HUDEP-2 (cell line): ENCODE results near the gene KANK2.
"Not testable (repeated sequence)": the region's sequence is repeated elsewhere in the genome, so short reads cannot be mapped to it uniquely, and the experiment has no call there.

ENCODE experiments used
- DNase-seq, 76 experiments: peaks; one replicate each; lab custom pipeline; 2025; ENCODE audit not compliant: unreplicated experiment in 76 of 76; lab: John Stamatoyannopoulos, UW

The KANK2 gene

DNA sequence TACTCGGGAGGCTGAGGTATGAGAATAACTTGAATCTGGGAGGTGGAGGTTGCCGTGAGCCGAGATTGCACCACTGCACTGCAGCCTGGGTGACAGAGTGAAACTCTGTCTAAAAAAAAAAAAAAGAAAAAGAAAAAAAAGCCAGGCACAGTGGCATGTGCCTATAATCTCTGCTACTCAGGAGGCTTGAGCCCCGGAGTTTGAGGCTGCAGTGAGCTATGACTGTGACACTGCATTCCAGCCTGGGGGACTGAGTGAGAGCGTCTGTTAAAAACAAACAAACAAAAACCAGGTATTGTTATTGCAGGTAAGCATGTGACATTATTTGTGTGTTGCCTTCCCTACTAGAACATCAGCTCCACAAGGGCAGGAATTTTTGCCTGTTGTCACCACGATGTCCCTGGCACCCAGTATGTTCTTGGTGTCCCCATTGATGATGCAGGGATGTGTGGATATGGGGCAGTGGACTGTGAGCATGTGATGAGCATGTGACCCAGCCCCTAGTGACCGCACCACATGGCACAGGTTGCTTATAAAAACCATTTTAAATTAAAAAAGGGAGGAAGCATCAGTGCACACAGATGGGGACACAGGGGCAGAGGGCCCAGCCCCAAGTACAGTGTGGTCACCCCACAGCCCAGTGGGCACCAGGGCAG, 1.6 kb upstream of the KANK2 start:
- peak in 2 of 76 experiments; percentile 18 to 20 for DNase-seq

DNA sequence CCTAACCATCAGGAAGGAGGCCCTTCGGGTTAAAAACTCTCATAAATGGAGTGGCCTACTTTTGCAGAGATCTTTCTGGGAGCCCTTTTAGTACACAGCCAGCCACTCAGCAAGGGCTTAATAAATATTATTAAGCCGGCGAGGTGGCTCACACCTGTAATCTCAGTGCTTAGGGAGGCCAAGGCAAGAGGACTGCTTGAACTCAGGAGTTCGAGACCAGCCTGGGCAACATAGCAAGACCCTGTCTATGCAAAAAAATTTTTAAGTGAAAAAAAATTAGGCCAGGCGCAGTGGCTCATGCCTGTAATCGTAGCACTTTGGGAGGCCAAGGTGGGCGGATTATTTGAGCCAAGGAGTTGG, 810 bp upstream of the KANK2 start:
- peak in 1 of 76 experiments; percentile 58 for DNase-seq

DNA sequence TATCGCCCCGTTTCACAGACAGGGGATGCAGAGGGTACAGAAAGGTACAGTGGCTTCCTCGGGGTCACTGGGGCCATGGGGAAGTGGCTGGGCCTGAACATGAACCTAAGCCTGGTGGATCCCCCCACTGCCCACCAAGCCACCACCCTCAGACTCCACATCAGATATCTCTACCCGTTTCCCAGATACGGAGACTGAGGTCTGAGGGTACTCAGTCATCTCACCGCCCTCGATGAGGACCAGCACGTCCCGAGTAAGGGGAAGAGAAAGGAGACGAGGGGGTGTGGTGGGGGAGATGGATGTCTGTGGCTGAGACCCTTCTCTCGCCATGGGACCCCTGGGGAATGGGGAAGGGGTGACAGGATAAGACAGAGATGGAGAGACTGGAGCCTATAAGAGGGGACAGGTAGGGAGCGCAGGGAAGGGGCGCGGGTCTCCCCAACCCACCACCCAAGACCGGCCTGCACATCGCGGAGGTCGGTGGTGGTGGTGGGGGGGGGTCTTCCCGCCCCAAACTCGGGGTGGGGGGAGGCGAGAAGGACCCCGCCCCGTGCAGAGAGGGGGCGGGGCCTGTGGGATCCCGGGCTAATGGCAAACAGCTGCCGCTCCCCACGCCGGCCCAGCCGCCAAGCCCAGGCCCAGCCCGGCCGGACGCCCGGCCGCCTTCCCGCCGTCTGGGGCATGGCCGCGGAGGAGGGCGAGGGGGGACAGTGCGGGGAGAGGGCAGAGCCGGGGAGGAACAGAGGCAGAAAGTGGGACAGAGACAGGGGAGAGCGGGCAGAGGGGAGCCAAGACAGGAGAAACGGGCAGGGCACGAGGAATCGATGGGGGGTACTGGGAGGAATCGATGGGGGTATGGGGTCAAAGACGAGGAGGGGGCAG, 698 bp downstream of the KANK2 start:
- DNase-seq, result peak in 5 of 76 experiments; percentile 19 to 46 (median 29)

DNA sequence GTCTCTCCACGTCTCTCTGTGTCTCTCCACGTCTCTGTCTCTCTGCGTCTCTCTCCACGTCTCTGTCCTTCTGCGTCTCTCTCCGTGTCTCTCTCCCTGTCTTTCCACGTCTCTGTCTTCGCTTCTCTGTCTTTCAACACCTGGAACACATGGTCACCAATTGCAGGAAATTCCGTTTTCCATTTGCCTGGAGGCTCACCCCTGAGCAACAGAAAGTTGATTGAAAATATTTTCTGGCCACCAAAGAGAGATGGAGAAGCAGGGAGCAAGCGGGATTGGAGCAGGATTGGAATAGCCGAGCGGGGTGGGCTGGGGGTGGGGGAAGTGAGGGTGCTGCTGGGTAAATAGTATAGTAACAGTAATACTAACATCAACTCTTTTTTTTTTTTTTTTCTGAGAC, 1.7 kb downstream of the KANK2 start:
- no peak for DNase-seq

DNA sequence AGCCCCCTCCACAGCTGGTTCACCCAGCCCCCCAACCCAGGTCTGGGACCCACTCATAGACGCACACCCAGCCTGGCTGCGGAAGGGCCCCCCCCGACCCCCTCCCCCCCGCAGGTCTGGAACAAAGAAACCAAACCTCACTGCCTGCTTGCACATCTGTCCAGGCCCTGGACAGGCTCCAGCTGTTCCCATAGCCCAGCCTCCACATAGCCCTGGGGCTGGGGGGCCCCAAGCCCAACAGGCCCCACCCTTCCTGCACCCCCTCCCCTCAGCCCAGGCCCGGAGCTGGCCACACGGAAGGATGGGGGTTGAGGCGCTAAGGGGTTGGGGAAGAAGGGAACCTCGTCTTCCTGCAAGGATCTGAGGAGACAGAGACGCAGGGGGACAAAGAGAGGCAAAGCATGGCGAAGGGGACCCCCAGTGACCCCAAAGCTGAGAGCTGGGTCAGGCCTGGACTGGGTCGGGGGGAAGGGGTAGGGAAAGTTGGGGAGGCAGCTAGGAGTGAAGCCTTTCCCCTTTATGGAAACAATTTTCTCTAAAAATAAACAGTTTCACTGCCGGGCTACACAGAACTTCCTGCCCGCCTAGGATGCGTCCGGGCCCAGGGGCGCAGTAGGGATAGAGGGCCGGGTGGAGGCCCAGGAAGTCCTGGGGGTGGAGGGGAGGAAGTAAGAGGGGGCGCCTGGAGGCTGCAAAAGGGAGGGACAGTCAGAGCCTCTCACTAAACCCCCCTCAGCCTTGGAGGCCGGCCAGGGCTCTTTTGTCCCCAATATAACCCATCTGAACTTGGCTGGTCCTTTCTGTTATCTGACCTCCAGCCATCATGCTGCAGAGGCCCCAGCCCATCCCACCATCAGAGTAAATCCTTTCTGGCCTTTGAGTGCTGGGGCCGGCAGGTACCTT, 2.4 kb downstream of the KANK2 start:
- DNase-seq, result no peak

DNA sequence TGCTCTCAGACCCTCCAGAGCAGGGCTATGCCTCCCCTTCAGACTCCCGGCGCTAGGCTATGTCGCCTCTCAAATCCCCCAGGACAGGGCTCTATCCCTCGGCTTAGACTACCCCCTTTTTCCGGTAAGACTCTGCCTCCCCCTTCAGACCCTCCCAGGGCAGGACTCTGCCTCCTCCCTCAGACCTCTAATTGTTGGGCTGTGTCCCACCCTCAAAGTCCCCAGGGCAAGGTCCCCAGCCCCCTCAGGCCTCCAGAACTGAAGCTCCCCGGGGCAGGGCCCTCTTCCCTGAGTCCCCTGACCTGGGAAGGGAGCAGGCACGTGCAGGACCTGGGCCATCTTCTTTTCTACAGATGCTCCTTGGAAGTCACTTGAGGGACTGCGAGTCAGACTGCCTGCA, 3.2 kb downstream of the KANK2 start:
- DNase-seq, result no peak

DNA sequence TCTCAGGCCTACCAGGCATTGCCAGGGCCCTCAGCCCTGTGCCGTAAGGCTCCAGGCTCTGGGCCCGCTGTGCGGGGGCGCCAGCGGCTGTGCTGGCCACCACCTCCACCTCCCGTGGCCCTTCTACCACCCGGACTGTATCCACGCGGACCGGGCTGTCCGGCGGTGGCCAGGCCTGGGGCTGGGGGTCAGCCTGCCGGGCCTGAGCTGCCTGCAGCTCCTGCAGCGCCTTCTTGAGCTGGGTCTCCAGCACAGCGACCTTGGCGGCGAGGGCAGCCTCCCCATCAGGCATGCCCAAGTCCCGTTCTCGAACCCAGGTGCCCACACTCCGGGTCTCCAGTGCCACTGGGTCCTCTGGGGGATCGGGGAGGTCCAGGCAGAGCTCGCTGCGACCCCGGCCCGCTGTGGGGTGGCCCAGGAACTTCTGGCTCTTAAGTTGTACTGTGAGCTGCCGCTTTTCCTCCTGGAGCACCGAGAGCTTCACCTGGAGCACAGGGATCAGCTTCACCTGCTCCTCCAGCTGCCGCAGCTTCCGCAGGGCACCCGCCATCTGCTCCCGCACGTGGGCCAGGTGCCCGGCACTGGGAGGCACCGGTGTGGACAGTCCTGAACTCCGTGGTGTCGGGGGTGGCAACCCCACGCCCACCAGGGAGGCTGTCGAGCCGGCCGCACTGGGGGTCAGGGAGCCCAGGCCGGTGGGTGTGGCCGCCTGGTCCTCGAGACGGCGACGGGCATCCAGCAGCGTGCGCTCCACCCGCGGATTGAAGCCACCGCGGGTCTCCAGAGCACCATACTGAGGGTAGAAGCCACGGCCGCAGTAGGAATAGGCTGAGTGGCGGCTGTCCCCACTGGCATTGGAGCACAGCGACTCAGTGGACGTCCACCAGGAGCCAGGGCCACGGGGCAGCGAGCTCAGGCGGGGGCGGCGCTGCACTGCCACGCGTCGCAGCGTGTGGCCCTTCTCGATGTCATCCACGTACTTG, 4.1 kb downstream of the KANK2 start:
- no peak for DNase-seq

DNA sequence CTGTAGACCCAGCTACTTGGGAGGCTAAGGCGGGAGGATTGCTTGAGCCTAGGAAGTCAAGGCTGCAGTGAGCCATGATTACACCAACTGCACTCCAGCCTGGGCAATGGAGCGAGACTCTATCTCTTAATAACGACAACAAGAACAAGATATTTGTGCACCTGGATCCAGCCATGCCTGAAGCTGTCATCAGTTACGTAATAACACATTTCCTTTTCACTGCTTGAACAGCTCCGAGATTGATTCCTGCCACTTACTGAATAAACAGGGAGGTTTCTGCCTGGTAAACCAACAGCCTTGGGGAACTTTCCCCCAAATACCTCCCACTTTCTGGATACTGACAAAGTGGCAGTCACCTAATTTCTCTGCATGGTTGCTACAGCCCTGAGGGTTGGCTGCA, 5.4 kb downstream of the KANK2 start:
- no peak for DNase-seq

DNA sequence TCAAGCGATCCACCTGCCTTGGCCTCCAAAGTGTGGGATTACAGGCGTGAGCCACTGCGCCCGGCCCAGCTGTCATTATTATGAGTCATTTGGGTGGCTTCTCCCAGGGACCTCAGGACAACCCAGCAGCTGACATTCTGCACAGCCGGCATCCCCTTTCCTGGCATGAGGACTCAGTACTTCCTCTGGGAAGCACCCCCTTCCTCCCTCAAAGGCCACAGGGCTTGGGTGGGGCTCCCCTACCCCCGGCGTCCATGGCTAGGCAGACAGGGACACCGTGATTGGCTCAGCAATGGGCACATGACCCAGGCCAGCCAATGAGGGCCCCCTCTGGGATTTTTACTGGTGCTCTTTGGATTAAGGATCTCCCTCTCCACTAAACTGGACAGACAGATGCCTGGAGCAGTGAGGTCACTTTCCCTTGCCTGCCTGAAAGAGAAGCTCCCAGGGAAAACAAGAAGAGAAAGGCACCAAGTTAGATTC, 6.0 kb downstream of the KANK2 start:
- peak in 19 of 76 experiments; percentile 13 to 44 (median 22) for DNase-seq

DNA sequence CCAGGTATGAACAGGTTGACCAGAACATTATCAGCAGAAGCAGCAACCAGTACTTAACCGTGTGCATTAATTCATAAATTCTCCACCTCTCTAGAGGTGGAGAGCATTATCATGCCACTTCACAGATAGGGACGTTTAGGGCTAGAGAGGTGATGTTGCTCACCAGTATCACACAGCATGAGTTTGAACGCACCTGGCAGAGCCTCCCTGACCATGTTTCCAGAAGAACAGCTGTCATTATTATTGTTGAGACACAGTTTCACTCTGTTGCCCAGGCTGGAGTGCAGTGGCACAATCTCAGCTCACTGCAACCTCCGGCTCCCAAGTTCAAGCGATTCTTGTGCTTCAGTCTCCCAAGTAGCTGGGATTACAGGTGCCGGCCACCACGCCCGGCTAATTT, 6.8 kb downstream of the KANK2 start:
- no peak for DNase-seq

DNA sequence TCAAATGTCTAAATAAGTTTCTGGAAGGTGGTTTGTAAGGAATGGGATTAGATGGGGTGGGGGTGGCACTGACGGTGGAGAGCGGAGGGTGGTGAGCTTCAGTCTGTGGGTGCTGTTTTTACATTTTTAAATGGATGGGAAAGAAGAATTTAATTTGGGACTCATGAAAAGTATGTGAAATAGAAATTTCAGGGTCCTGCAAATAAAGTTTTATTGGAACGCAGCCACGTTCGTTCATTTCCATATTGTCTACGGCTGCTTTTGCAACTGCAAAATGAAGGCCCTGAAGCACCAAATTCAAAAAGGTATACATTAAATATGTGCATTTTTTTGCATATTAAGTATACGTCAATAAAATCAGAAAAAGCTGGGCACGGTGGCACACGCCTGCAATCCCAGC, 9.9 kb downstream of the KANK2 start:
- no peak for DNase-seq

DNA sequence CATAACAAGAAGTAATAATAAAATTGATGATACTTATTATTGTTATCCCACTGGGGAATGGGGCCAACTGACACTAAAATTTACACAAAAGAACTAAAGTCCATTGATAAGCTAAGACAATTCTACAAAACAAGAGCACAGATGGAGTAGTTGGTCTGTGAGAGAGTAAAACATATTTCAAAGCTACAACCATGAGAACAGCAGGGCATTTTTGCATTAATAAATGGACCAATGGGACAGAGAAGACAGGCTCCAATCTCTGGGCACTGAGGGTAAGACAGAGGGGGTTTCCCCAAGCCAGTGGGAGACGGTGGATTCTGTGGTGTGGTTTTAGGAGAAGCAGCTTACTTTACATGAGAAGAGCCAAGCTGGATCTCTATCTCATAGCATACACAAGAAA, 14.4 kb downstream of the KANK2 start:
- no peak for DNase-seq

DNA sequence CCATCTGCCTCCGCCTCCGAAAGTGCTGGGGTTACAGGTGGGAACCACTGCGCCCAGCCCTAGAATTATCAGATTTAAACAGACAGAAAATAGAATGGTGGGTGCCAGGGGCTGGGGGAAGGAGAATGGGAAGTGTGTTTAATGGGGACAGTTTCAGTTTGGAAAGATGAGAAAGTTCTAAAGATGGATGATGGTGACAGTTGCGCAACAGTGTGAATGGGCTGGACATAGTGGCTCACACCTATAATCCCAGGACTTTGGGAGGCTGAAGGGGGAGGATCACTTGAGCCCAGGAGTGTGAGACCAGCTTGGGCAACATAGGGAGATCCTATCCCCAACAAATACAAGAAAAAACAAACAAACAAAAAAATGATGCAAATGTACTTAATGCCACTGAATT, 15.9 kb downstream of the KANK2 start:
- DNase-seq, result no peak

DNA sequence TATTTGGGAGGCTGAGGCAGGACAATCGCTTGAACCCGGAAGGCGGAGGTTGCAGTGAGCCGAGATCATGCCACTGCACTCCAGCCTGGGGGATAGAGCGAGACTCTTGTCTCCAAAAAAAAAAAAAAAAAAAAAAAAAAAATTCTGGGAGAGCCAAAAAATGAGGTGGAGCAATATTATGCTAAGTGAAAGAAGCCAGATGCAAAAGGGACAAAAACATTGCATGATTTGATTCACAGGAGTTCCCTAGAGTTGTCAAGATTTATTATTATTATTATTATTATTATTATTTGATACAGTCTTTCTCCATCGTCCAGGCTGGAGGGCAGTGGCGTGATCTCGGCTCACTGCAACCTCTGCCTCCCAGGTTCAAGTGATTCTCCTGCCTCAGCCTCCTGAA, 16.4 kb downstream of the KANK2 start:
- DNase-seq, result not testable (repeated sequence)

DNA sequence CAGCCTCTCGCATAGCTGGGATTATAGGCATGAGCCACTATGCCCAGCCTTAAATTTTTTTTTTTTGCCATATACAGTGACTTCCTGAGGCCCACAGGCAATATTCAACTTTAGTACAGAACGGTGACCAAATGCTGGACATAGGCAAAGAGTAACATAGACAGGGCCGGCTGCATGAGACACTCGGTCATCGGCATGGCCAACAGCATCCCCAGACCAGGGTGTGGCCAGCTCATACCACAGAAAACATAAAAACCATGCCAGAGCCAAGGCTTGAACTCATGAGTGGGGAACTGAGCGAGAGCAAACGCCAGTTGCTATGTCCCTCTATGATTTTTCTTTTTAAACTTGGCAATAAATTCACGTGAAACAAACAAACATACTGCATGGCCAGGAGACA, 17.0 kb downstream of the KANK2 start:
- DNase-seq, result no peak

DNA sequence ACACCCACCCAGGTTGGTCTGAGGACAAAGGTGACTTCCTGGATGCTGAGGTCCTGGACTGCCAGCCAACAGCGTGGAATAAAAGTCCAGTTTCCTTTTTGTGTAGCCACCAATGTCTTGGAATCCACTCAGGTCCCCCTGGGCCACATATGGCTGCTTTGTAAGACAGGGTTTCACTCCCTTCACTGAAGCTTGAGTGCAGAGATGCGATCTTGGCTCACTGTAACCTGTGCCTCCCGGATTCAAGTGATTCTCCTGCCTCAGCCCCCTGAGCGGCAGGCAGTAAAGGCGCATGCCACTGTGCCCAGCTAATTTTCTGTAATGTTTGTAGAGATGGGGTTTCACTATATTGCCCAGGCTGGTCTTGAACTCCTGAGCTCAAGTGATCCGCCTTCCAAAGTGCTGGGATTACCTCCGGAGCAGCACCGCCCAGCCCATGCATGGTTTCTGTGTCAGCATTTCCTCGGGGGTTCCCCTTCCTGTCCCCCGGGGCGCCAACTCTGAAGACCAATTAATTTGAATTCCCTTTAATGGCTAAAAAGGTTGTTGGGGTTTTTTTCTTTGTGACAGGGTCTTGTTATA, 17.5 kb downstream of the KANK2 start:
- no peak for DNase-seq

DNA sequence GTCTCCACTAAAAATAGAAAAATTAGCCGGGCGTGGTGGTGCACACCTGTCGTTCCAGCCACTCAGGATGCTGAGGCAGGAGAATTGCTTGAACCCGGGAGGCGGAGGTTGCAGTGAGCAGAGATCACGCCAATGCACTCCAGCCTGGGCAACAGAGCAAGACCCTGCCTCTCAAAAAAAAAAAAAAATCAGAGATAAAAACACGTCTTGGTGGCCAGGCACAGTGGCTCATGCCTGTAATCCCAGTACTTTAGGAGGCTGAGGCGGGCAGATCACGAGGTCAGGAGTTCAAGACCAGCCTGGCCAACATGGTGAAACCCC, 18.2 kb downstream of the KANK2 start:
- not testable (repeated sequence) for DNase-seq

DNA sequence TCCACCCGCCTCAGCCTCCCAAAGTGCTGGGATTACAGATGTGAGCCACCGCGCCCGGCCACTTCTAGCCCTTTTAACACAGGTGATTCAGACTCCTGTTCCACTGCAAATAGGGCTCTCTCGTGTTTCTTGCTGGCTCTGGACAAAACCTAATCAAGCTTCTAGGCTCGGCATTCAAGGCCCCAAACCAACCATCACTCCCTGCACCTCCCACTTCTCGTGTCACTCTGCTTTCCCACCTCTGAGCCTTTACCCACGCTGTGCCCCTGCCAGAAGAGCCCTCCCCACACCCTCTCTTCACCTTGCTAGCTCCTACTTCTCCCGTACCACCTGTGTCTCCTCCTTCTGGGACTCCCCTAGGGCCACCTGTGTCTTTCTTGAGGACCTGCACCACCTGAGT, 19.8 kb downstream of the KANK2 start:
- no peak for DNase-seq

DNA sequence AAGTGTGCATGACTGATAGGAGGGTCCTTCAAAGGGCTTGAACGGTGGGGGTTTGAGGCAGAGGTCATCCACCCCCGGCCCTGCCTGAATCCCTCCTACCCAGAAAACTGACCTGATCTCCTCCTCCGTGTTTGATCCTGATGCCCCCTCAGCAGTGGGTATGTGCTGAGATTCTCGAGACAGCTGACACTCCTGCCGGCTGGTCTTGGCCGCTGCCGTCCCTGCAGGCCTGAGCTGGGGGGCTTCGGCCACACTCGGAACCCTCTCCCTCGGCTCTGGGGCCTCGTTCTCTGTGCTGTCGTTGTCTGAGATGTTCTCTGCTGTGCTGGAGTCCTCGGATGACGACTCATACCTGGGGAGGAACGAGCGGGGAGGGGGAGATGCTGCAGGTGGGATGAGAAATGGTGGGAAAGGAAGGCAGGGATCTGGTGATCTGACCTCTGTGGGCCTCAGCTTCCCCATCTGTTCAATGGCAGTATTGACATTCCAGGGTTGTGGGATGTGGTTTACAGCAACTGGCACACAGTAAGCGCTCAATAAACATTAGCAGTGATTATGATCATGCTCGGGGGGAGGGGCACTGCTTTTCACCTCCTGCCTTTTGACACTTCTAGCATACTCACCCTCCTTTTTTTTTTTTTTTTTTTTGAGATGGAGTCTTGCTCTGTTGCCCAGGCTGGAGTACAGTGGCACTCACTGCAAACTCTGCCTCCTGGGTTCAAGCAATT, 20.7 kb downstream of the KANK2 start:
- DNase-seq, result no peak
